Naive B cell (primary cell): ENCODE data around the gene CDH23. TPM values are rescaled to one million over a fixed set of nuclear protein-coding genes. Genes with fewer than 3 reads are reported as not detected.

Source experiments
- ATAC-seq, 2 donors: fragments of 150-1000 bp; cut with Tn5 transposase; 2 replicates each; pipeline ENCODE4 v1.10.0; 2021; ENCODE audit warnings: low read depth in 2 of 2, mild to moderate bottlenecking in 2 of 2, moderate library complexity in 2 of 2
- DNase-seq: peaks from one replicate; pipeline ENCODE4 v3.0.0; 2022
- H3K27ac Mint-ChIP-seq, 6 donors: one replicate each; pipeline ENCODE4 v1.8.0; 2020 to 2022; ENCODE audit warnings: mild to moderate bottlenecking in 6 of 6, mixed read lengths in 6 of 6, moderate library complexity in 5 of 6, inconsistent platforms in 2 of 6
- H3K27me3 Mint-ChIP-seq, 3 donors: one replicate each; pipeline ENCODE4 v1.8.0; 2021 to 2022; ENCODE audit warnings: mixed read lengths in 3 of 3, mild to moderate bottlenecking in 1 of 3
- H3K36me3 Mint-ChIP-seq, 2 donors: one replicate each; pipeline ENCODE4 v1.8.0; 2020 to 2022; ENCODE audit warnings: mixed read lengths in 2 of 2, inconsistent platforms in 1 of 2, mild to moderate bottlenecking in 1 of 2
- H3K4me1 Mint-ChIP-seq, 3 donors: one replicate each; pipeline ENCODE4 v1.8.0; 2020 to 2022; ENCODE audit warnings: mixed read lengths in 3 of 3, inconsistent platforms in 1 of 3, mild to moderate bottlenecking in 1 of 3, moderate library complexity in 1 of 3
- H3K4me3 Mint-ChIP-seq, 8 donors: one replicate each; pipeline ENCODE4 v1.8.0; 2020 to 2022; ENCODE audit warnings: mild to moderate bottlenecking in 8 of 8, mixed read lengths in 8 of 8, moderate library complexity in 8 of 8, inconsistent platforms in 2 of 8
- H3K9me3 Mint-ChIP-seq, 7 donors: one replicate each; pipeline ENCODE4 v1.8.0; 2020 to 2022; ENCODE audit warnings: mixed read lengths in 7 of 7, mild to moderate bottlenecking in 5 of 7, inconsistent platforms in 2 of 7, moderate library complexity in 1 of 7
- polyA plus RNA-seq, 6 donors: library from polyadenylated mRNA; unstranded; fragments of 300-500 nt; fragmentation: Illumina TruSeq; gene quantifications; one replicate each; pipeline ENCODE4 v1.2.3, GENCODE V29; 2021; ENCODE audit warnings: low read depth in 6 of 6

CDH23 gene
- polyA plus RNA-seq, 6 donors from 2014 or later = 0.05 to 0.62 (median 0.21) TPM; not detected in 2

DNA sequence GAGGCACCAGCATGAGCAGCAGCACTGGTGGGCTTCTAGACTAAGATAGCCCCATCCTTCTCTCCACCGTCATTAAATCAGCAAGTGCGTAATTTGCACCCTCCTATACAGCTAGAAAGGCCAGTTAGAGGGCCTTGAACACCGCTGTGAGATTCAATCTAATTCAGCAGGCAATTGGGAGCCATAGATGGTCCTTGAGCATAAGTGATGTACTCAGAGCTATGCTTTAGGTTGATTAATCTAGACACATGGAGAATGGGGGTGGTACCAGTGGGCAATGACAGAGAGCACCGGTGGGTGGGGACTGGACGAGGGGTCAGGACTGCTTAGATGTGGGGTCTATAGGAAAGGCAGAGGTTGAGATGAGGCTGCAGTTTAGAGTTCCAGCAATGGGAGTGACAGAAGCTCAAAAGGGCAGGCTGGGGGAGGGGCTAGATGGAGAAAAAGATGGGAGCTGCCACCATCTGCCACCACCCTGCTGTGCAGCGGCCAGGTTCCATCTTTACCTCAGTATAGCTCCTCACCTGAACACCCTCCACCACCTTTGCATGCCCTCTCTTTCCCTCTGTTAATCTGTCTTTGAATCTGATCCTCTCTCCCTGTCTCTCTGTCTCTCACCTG is 235.6 kb downstream of the CDH23 start:
- no peak for DNase-seq
- peaks cover 5 to 45% (median 24%) of the 10 kb centered on the region in 3 donors for H3K27me3 Mint-ChIP-seq
- H3K36me3 Mint-ChIP-seq = no peaks in the 10 kb centered on the region
- no peak for ATAC-seq
- H3K4me3 Mint-ChIP-seq = no peak overlapping the region
- H3K27ac Mint-ChIP-seq = no peak overlapping the region
- no peaks in the 10 kb centered on the region for H3K9me3 Mint-ChIP-seq
- no peaks in the 10 kb centered on the region for H3K4me1 Mint-ChIP-seq

DNA sequence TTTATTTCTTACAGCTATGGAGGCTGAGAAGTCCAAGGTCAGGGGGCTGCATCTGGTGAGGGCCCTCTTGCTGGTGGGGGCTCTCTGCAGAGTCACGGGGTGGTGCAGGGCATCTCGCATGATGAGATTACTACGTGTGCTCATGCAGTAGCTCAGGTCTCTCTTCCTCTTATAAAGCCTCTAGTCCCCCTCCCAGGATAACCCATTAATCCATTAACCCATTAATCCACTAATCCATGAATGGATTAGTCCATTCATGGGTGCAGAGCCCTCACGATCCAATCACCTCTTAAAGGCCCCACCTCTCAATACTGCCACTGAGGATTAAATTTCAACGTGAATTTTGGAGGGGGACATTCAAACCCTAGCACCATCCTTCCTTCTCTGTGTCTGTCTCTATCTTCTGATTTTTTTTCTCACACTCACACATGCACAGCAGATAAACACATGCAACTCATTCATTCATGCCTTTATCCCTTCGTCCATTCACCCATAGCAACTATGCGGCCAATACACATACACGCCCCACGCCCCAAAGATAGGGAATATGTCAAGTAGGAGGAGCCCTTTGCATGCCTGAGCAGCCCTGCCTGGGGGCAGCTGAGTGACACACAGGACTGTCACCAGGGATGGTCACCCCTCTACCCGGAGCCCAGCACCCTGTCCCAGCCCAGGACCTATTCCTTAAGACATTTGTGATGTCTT is 236.3 kb downstream of the CDH23 start:
- DNase-seq (no peak), ATAC-seq (no peak)
- H3K27me3 Mint-ChIP-seq = peaks cover 6 to 40% (median 26%) of the 10 kb centered on the region in 3 donors
- H3K27ac Mint-ChIP-seq = no peak overlapping the region
- H3K4me1 Mint-ChIP-seq = peaks cover 3 to 4% (median 4%) of the 10 kb centered on the region in 3 donors
- no peak overlapping the region for H3K4me3 Mint-ChIP-seq
- H3K9me3 Mint-ChIP-seq = no peaks in the 10 kb centered on the region
- no peaks in the 10 kb centered on the region for H3K36me3 Mint-ChIP-seq

DNA sequence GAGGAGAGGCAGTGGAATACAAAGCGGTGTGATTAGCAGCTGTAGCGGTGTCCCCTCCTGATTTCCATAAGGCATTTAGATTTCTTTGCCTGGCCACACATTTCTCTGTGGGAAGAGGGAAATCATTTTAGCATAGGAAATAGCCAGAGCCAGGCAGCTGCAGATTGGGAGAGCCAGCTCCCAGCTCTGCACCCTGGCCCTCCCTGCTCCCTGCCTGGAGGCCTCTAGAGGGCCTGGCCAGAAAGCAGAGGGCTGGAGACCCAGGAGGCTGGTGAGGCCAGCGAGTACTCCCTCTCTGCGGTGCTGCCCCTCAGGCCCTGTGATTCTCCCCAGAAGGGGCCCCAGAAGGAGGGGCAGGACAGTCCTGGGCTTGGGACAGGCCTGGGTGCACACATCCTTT is 237.2 kb downstream of the CDH23 start:
- DNase-seq (no peak), ATAC-seq (no peak)
- H3K36me3 Mint-ChIP-seq = no peaks in the 10 kb centered on the region
- no peak overlapping the region for H3K27ac Mint-ChIP-seq
- H3K4me3 Mint-ChIP-seq = no peak overlapping the region
- peaks cover 8 to 42% (median 25%) of the 10 kb centered on the region in 3 donors for H3K27me3 Mint-ChIP-seq
- no peaks in the 10 kb centered on the region for H3K9me3 Mint-ChIP-seq
- peaks cover 4 to 11% (median 7%) of the 10 kb centered on the region in 3 donors for H3K4me1 Mint-ChIP-seq

DNA sequence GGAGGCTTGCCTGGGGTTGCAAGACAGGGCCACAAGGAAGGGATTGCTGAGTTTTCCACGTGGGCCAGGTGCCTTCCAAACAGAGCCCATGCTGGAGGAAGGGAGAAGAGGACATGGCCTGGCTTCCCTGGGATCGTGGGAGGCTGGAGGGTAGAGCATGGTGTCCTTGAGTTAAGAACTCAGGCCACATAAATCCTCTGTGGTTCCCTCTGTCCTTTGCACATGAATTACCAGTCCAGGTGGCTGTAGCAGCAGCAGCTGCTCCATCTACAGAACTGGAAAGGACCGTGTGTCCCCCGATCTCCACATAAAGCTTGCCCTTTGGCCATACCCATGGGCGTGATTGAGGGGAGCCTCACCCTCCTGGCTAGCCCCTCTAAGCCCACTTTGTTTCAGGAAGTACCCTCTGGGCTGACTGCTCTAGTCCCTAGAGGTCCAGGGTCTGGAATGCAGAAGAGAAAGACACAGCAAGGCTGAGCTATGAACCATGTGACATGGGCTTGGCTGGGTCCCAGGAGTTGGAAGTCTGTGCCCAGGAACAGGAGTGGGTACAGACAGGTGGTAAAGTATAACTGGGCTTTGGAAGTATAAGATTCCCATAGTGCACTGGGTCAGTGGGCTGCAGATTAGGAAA is 237.9 kb downstream of the CDH23 start:
- Mint-ChIP-seq H3K9me3 (no peaks in the 10 kb centered on the region), H3K27ac (peak overlapping the region in 1 of 6 donors; percentile 16), H3K27me3 (peaks cover 8 to 35% (median 18%) of the 10 kb centered on the region in 3 donors), H3K4me3 (no peak overlapping the region), H3K4me1 (peaks cover 4 to 11% (median 7%) of the 10 kb centered on the region in 3 donors), H3K36me3 (no peaks in the 10 kb centered on the region)
- ATAC-seq (no peak), DNase-seq (no peak)

DNA sequence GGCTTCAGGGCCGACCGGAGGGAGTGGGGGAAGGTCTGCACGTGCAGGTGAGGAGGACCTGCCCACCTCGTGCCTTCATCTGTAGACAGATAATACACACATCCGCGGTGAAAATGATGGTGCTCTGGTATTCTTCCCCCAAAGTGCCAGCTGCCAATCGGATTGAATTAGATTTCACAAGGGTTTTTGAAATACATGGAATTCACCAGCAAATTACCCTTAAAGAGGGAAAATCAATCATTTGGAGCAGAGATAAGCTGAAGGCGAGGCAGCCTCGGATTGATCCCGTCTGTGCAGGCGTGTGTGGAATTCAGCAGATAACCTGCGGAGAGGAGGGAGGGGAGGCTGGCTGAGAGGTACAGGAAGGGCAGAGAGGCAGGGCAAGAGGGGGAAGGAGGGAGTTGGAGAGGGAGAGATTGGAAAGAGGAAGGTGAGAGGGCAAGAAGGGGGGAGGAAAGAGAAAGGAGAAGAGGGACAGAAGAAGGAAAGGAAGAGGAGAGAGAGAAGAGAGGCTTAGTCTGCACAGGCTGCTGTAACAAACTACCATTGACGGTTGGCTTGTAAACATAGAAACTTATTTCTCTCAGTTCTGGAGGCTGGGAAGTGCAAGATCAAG is 238.6 kb downstream of the CDH23 start:
- Mint-ChIP-seq H3K4me1 (peaks cover 4 to 11% (median 7%) of the 10 kb centered on the region in 3 donors), H3K4me3 (no peak overlapping the region), H3K27me3 (peaks cover 12 to 34% (median 16%) of the 10 kb centered on the region in 3 donors), H3K9me3 (no peaks in the 10 kb centered on the region), H3K36me3 (no peaks in the 10 kb centered on the region), H3K27ac (no peak overlapping the region)
- DNase-seq = no peak
- no peak for ATAC-seq

DNA sequence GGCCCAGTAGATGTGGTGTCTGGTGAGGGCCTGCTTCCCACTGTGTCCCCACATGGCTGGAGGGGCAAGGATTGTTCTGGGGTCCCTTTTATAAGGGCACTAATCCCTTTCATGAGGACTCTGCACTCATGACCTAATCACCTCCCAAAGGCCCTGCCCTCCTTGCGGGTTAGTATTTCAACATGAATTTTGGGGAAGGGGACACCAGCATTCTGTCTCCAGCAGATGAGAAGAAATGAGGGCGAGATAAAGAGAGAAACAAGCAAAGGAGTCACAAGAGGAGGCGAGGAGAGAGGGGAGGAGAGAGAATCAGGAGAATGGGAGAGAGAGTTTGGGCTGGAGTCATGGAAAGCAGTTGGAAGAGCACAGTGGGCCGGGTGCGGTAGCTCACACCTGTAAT is 239.1 kb downstream of the CDH23 start:
- Mint-ChIP-seq H3K36me3 (no peaks in the 10 kb centered on the region), H3K9me3 (no peaks in the 10 kb centered on the region), H3K4me3 (peak overlapping the region in 1 of 8 donors; percentile 11), H3K27ac (peak overlapping the region in 1 of 6 donors; percentile 22), H3K27me3 (peaks cover 12 to 34% (median 16%) of the 10 kb centered on the region in 3 donors), H3K4me1 (peaks cover 4 to 11% (median 7%) of the 10 kb centered on the region in 3 donors)
- DNase-seq (no peak), ATAC-seq (no peak)

DNA sequence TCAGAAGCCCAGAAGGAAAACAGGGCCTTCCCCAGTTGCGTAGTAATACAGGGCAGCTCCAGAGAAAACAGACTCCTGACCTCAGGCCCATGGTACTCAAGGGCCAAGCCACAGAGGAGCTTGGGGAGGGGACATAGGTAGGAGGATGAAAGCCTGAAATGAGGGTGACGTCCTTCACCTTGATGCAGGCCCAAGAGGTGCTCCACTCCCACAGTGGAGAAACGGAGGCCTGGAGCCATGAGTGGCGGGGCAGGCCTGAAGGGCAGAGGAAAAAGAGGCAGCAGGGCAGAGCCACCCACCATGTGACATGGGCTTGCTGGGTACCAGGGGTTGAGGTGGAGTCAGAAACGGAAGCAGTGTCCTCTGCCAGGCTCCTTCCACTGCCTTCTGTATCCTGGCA is 239.9 kb downstream of the CDH23 start:
- ATAC-seq (no peak), DNase-seq (no peak)
- Mint-ChIP-seq H3K4me3 (no peak overlapping the region), H3K27me3 (peaks cover 12 to 31% (median 16%) of the 10 kb centered on the region in 3 donors), H3K27ac (no peak overlapping the region), H3K9me3 (no peaks in the 10 kb centered on the region), H3K4me1 (peaks cover 4 to 11% (median 7%) of the 10 kb centered on the region in 3 donors), H3K36me3 (no peaks in the 10 kb centered on the region)

DNA sequence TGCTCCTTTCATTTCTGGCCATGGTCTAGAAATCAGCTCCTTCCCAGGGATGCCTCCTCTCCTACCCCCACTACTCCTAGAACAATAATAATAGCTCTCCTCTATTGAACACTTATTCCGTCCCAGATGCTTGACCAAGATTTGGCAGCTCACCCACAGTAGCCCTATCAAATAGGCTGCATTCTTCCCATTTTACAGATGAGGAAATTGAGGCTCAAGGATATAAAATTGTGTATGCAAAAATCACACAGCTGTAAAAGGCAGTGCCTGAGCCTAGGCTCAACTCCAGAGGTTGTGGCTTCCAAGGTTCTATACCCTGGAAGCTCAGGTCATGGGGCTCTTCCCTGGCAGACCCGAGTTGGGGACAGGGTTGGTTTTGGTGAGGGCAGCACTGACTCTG is 240.6 kb downstream of the CDH23 start:
- peaks cover 4 to 11% (median 7%) of the 10 kb centered on the region in 3 donors for H3K4me1 Mint-ChIP-seq
- ATAC-seq = no peak
- DNase-seq = no peak
- peaks cover 11 to 28% (median 12%) of the 10 kb centered on the region in 3 donors for H3K27me3 Mint-ChIP-seq
- no peaks in the 10 kb centered on the region for H3K36me3 Mint-ChIP-seq
- H3K9me3 Mint-ChIP-seq = no peaks in the 10 kb centered on the region
- H3K4me3 Mint-ChIP-seq = no peak overlapping the region
- H3K27ac Mint-ChIP-seq = no peak overlapping the region

DNA sequence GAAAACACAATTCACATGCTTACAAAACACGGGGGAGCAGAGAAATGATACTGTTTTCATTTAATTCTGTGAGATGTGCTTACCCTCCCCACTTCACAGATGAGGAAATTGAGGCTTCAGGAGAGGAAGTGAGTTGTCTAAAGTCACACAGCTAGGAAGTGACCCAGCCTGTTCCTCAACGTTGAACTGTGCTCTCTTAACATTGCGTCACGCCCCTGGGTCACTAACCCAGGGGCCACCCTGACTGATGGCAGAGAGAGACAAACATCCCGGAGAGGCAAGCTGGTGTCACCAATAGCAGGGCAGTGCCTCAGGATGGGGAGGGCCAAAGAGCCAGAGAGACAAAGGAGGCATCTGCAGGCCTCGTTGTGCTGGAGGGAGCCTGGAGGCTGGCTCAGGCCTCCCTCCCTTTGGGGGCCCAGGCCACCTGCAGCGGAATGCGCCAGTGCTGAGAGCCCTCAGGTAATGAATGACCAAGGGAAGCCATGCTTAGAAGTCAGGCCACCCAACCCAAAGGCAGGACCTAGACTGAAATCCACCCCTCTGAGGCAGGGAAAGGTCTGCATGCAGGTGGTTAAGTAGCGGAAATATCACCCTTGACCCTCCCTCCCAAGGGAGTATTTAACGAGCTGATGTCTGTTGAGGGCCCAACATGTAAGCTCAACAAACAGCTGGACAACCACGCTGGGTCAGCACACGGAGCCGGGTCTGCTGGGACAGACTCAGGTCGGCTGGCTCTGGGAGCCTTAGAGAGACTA is 241.5 kb downstream of the CDH23 start:
- no peak for DNase-seq
- peak overlapping the region in 1 of 8 donors; percentile 75 for H3K4me3 Mint-ChIP-seq
- peak overlapping the region in 1 of 6 donors; percentile 38 for H3K27ac Mint-ChIP-seq
- H3K36me3 Mint-ChIP-seq = no peaks in the 10 kb centered on the region
- peaks cover 6 to 11% (median 7%) of the 10 kb centered on the region in 3 donors for H3K4me1 Mint-ChIP-seq
- H3K9me3 Mint-ChIP-seq = no peaks in the 10 kb centered on the region
- peaks cover 7 to 18% (median 9%) of the 10 kb centered on the region in 3 donors for H3K27me3 Mint-ChIP-seq
- ATAC-seq = peak in 1 of 2 donors; percentile 25

DNA sequence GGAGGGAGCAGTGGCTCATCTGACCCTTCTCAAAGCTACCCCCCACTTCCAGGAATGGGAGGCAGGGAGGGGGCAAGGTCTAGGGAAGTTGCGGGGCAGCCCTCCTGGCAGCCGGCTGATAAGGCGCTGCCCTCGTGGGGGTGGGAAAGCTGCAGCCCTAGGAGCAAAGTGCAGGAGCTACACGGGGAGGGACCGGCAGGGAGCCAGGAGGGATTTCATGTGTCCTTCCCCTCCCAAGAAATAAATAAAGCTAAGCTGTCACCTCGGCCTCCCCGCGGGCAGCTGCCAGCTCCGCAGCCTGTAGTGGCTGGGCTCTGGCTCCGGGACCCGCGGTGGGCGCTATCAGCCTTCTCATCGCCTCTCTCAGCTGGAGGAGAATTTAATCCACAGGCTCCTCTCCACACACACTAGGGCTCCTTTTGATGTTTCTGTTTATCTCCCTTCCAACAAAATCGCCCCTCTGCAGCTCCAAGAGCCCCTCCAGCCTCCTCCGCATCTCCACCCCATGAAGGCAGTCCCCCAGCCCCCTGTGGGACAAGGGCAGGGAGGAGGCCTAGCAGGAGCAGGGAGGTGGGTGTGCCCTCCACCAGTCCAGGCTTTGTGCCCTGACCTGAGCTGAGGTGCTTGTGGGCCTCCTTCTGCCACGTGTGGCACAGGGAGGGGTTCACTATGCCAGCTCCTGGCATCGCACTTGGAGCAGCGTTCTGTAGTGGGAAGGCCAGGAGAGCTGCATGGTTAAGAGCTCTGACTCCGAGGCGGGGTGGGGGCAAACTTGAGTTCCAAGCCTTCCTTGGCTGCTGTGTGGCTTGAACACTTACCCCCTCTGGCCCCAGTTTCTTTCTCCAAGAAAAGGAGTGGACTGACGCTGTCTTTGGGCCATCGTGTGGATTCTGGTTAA is 242.4 kb downstream of the CDH23 start:
- Mint-ChIP-seq H3K27ac (peak overlapping the region in 1 of 6 donors; percentile 21), H3K4me1 (peaks cover 7 to 16% (median 13%) of the 10 kb centered on the region in 3 donors), H3K4me3 (no peak overlapping the region), H3K27me3 (peaks cover 7 to 16% (median 8%) of the 10 kb centered on the region in 3 donors), H3K9me3 (no peaks in the 10 kb centered on the region), H3K36me3 (no peaks in the 10 kb centered on the region)
- ATAC-seq = no peak
- DNase-seq = no peak

DNA sequence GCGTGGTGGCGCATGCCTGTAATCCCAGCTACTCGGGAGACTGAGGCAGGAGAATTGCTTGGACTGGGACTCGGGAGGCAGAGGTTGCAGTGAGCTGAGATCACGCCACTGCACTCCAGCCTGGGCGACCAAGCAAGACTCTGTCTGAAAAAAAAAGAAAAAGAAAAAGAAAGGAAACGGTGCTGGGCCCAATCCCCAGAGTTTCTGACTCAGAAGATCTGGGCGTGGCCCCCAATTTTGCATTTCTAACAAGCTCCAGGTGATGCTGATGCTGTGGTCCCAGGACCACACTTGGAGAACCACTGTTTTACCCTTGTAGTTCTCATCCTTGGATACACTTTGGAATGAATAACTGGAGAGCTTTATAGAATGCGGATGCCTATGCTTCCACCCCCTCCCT is 243.9 kb downstream of the CDH23 start:
- DNase-seq (no peak), ATAC-seq (no peak)
- H3K36me3 Mint-ChIP-seq = no peaks in the 10 kb centered on the region
- peaks cover 7 to 16% (median 8%) of the 10 kb centered on the region in 3 donors for H3K27me3 Mint-ChIP-seq
- no peak overlapping the region for H3K4me3 Mint-ChIP-seq
- H3K9me3 Mint-ChIP-seq = no peaks in the 10 kb centered on the region
- peaks cover 10 to 27% (median 22%) of the 10 kb centered on the region in 3 donors for H3K4me1 Mint-ChIP-seq
- no peak overlapping the region for H3K27ac Mint-ChIP-seq

DNA sequence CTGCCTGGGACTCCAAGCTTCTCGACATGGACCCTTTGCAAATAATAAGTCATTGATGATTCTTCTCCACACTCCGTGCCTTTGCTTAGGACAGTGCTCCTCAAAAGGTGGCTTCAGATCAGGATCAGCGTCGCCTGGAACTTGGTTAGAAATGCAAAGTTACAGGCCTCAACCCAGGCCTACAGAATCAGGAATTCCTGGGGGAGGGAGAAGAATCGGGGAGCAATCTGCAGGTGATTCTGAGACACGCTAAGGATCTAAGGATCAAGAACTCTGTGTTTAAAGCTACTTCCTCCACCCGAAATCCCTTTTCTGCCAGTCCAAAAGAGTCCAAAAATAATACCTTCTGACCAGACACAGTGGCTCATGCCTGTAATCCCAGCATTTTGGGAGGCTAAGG is 244.7 kb downstream of the CDH23 start:
- H3K27ac Mint-ChIP-seq = no peak overlapping the region
- no peaks in the 10 kb centered on the region for H3K9me3 Mint-ChIP-seq
- H3K36me3 Mint-ChIP-seq = no peaks in the 10 kb centered on the region
- H3K27me3 Mint-ChIP-seq = peaks cover 7 to 16% (median 8%) of the 10 kb centered on the region in 3 donors
- peaks cover 10 to 29% (median 22%) of the 10 kb centered on the region in 3 donors for H3K4me1 Mint-ChIP-seq
- DNase-seq = no peak
- ATAC-seq = no peak
- H3K4me3 Mint-ChIP-seq = no peak overlapping the region
